ENCODE measurements around the gene TFF3.

TFF3 gene

GRCh38 chr21:42346866-42347600 is 31.8 kb upstream of the TFF3 start:
- DNase-seq = no peak

- no peak for DNase-seq
Measured at GRCh38 chr21:42346441-42346840, 31.2 kb upstream of the TFF3 start.

GRCh38 chr21:42344631-42345030 is 29.4 kb upstream of the TFF3 start:
- DNase-seq = no peak

- no peak for DNase-seq
Measured at GRCh38 chr21:42343963-42344510, 28.8 kb upstream of the TFF3 start.

GRCh38 chr21:42343556-42343955 is 28.3 kb upstream of the TFF3 start:
- no peak for DNase-seq

- no peak for DNase-seq
Measured at GRCh38 chr21:42343101-42343500, 27.9 kb upstream of the TFF3 start.

GRCh38 chr21:42341776-42342542 is 26.8 kb upstream of the TFF3 start:
- DNase-seq = no peak

- DNase-seq = no peak
Measured at GRCh38 chr21:42340187-42341050, 25.2 kb upstream of the TFF3 start.

GRCh38 chr21:42338729-42339715 is 23.8 kb upstream of the TFF3 start:
- no peak for DNase-seq

- peak; percentile 81 for DNase-seq
Measured at GRCh38 chr21:42337830-42338728, 22.9 kb upstream of the TFF3 start.

- no peak for DNase-seq
Measured at GRCh38 chr21:42337276-42337675, 22.1 kb upstream of the TFF3 start.

- no peak for DNase-seq
Measured at GRCh38 chr21:42336054-42336453, 20.8 kb upstream of the TFF3 start.

GRCh38 chr21:42332557-42333317 is 17.5 kb upstream of the TFF3 start:
- no peak for DNase-seq

- DNase-seq = no peak
Measured at GRCh38 chr21:42331660-42332059, 16.5 kb upstream of the TFF3 start.

- DNase-seq = no peak
Measured at GRCh38 chr21:42330380-42331371, 15.5 kb upstream of the TFF3 start.

GRCh38 chr21:42324896-42325295 is 9.7 kb upstream of the TFF3 start:
- no peak for DNase-seq

- DNase-seq = no peak
Measured at GRCh38 chr21:42321845-42322244, 6.6 kb upstream of the TFF3 start.

- no peak for DNase-seq
Measured at GRCh38 chr21:42321231-42321630, 6.0 kb upstream of the TFF3 start.

- no peak for DNase-seq
Measured at GRCh38 chr21:42320791-42321190, 5.6 kb upstream of the TFF3 start.
